Panc1 (cell line): ENCODE data around the gene MYT1.

Experiments used
- POLR2AphosphoS5 ChIP-seq: IDR thresholded peaks from 2 replicates; pipeline ENCODE4 v1.6.1; 2012; ENCODE audit warnings: mild to moderate bottlenecking, low read depth, low read length, moderate library complexity
- TF ChIP-seq, protein P1 (sequence below): fragments of 450-650 bp; IDR thresholded peaks from 2 replicates; pipeline ENCODE4 v1.5.1; 2017; ENCODE audit warnings: mild to moderate bottlenecking
- TF ChIP-seq, protein P2 (sequence below), 2 experiments: IDR thresholded peaks; 2 replicates each; pipeline ENCODE4 v1.6.1; 2011 to 2012; ENCODE audit warnings: low read depth in 2 of 2, control low read depth in 1 of 2, low read length in 1 of 2, mild to moderate bottlenecking in 1 of 2, moderate library complexity in 1 of 2; ENCODE audit not compliant: insufficient read depth in 1 of 2

DNA sequence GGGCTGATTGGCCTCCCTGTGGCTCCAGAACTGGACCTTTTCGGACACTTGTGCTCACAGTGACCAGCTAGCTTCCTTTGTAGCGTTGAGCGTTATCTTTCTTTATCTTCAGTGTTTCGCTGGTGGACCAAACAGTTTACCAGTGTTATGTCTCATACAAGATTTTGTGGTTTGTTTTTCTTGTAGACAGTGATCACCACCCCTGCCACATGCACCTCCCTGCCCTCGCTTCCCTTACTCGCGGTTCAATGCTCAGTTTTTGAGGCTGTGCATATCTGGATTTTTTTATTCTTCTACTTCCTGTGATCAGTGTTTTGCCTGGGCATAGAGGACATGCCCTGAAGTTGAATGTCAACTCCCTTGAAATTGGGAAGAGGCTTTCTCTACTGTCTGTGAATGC, 16.4 kb downstream of the MYT1 start:
- TF ChIP-seq, protein P1, sequence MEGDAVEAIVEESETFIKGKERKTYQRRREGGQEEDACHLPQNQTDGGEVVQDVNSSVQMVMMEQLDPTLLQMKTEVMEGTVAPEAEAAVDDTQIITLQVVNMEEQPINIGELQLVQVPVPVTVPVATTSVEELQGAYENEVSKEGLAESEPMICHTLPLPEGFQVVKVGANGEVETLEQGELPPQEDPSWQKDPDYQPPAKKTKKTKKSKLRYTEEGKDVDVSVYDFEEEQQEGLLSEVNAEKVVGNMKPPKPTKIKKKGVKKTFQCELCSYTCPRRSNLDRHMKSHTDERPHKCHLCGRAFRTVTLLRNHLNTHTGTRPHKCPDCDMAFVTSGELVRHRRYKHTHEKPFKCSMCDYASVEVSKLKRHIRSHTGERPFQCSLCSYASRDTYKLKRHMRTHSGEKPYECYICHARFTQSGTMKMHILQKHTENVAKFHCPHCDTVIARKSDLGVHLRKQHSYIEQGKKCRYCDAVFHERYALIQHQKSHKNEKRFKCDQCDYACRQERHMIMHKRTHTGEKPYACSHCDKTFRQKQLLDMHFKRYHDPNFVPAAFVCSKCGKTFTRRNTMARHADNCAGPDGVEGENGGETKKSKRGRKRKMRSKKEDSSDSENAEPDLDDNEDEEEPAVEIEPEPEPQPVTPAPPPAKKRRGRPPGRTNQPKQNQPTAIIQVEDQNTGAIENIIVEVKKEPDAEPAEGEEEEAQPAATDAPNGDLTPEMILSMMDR: no peak
- TF ChIP-seq POLR2AphosphoS5: no peak
- TF ChIP-seq, protein P2, sequence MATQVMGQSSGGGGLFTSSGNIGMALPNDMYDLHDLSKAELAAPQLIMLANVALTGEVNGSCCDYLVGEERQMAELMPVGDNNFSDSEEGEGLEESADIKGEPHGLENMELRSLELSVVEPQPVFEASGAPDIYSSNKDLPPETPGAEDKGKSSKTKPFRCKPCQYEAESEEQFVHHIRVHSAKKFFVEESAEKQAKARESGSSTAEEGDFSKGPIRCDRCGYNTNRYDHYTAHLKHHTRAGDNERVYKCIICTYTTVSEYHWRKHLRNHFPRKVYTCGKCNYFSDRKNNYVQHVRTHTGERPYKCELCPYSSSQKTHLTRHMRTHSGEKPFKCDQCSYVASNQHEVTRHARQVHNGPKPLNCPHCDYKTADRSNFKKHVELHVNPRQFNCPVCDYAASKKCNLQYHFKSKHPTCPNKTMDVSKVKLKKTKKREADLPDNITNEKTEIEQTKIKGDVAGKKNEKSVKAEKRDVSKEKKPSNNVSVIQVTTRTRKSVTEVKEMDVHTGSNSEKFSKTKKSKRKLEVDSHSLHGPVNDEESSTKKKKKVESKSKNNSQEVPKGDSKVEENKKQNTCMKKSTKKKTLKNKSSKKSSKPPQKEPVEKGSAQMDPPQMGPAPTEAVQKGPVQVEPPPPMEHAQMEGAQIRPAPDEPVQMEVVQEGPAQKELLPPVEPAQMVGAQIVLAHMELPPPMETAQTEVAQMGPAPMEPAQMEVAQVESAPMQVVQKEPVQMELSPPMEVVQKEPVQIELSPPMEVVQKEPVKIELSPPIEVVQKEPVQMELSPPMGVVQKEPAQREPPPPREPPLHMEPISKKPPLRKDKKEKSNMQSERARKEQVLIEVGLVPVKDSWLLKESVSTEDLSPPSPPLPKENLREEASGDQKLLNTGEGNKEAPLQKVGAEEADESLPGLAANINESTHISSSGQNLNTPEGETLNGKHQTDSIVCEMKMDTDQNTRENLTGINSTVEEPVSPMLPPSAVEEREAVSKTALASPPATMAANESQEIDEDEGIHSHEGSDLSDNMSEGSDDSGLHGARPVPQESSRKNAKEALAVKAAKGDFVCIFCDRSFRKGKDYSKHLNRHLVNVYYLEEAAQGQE (IDR thresholded peaks at IDR 0.05; ENCODE audit: insufficient read depth in 1 of 2, low read depth in 2 of 2, low read length in 1 of 2): no peak
